ENCODE data around the gene IFT27.

Gene IFT27

DNA sequence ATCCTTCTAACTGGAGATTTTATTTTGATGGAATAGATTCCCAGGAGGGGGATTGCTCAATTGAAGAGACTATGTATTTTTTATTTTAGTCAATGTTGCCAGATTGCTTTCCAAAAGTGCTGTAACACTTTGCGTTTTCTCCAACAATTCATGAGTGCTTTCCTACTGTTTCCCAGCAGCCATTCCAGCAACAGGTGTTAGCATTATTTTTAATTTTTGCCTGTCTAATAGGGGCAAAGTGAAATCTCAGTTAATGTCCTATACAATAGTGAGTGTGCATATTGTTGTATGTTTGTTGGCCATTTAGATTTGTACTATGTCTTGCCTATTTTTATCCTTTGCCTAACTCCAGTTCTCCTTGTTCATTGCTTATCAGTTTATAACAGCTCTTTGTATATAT, 60.3 kb downstream of the IFT27 start:
- DNase-seq = no peak

DNA sequence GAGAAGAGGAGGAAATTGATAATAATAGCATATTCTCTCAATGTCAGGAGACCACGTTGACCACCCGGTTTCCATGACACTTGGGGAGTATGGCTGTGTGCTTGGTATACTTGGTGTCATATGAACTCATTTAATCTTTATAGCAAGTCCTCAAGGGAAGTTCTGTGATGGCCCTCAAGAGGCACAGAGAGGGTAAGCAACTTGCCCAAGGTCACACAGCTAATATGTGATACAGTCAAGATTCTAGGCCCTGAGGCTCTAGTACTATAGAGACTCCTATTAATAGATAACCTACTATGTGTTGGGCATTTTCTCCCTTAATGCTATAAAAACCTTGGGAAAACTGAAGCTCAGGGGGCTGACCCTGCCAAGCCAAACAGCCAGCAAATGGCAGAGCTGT, 61.8 kb downstream of the IFT27 start:
- no peak for DNase-seq

DNA sequence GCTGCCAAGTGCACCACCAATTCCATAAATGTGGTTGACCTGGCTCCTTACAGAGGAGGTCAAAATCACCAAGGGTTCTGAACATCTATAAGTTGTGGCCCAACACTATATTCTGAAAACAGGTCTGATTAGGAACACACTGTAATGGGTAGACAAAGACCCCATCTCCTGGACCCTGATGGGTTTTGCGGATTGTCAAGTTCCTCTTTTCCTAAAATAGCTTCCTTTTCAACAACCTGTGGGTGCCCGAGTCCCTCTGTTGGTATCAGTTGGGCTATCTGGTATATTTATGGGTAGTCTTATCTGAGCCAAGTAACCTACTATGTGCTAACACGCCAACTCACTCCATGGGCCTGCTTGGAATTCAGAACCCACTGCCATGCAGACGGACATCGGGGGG, 62.5 kb downstream of the IFT27 start:
- DNase-seq = no peak
